ENCODE data around the gene XRCC3. TPM values are rescaled to one million over a fixed set of nuclear protein-coding genes. Genes with fewer than 3 reads are reported as not detected.

XRCC3 gene
- total RNA-seq, 4 donors from 2014 or later, result 4.0 to 10.7 (median 6.2) TPM

DNA sequence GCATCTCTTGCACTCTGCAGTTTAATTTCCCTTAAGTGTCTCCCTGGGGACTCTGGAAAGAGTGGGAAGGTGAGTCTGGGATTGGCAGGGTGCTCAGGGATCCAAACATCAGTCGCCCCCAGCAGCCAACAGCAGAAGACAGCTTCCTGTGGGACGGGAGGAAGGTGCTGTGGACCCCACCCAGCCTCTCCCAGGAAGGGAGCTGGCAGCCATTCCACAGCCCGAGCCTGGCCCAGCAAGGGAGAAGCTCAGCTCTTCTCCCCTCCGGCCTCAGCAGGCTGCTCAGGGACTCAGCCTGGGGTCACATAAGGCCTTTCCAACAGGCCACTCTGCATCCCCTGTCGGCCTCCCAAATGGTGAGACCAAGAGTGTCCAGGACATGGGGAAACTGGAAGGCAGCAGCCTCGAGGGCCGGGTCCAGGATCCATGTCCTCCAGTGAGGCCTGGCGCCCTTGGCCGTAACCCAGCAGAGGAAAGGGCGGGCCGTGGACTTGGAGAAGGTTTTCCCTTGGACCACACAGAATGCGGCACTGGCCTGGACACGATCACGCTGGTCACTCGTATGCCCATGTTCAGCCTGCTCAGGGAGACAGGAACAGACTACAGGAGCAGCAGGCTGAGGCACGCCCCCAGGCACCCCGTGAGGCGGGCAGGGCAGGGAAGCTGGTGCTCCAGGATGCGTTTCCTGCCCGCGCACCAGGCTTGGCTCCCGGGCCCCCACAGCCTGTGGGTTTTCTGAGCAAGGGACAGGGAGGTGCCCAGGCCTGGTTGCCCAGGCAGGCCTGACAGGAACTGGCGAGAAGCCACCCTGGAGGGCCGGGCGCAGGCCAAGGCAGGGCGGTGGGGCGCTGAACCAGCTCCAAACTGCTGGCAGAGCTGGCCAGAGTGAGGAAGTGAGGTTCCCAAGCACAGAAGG lies 3.5 kb downstream of the XRCC3 start:
- no peaks in the 10 kb centered on the region for H3K9me3 ChIP-seq
- H3K36me3 ChIP-seq, result peaks cover 0 to 34% (median 4%) of the 10 kb centered on the region in 3 donors
- no peaks in the 10 kb centered on the region for H3K27me3 ChIP-seq
- no peak overlapping the region for H3K4me3 ChIP-seq
- peak overlapping the region in 3 of 4 donors; percentile 32 to 70 (median 38) for H3K27ac ChIP-seq
- peaks cover 0 to 49% (median 10%) of the 10 kb centered on the region in 4 donors for H3K4me1 ChIP-seq
- no peak for TF ChIP-seq EP300 (IDR thresholded peaks at IDR 0.05)
- no peak for TF ChIP-seq POLR2A (IDR thresholded peaks at IDR 0.05)
- WGBS, 2 donors, result 48 to 49% methylated on average over 14 to 19 of the region's 27 CpGs
- no peak for DNase-seq (ENCODE audit: low spot score in 2 of 2)

DNA sequence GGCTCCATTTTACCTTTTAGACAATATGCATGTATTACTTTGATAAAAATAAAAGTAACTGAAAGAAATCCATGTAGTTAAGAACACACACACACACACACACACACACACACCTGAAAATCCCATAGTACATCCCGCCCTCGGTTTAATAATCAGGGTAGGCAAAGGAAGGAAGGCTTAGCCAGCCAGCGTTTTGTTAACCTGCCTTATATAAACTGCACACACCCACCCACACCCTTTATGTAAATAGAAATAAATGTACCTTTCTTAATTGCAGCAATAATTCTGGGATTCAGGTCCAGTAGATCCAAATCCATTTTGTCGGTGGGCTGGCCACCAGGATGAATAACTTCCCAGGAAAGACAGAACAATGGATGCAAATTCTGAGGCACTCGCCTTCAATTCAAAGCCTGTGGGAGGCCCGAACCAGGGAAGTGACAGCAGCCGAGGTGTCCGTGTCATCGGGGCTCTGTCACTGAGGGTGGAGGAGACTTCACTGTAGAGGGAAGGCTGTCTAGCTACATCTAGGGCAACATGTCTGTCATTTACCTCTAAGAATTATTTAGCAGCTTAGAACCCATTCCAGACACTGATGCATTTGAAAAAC lies 4.4 kb downstream of the XRCC3 start:
- 57 to 70% methylated on average over 9 of the region's 9 CpGs for WGBS, 2 donors

GRCh38 chr14:103709814-103710213 lies 5.4 kb downstream of the XRCC3 start:
- no peak for DNase-seq (ENCODE audit: low spot score in 2 of 2)
- no peak for TF ChIP-seq POLR2A (IDR thresholded peaks at IDR 0.05)
- peaks cover 0 to 46% (median 7%) of the 10 kb centered on the region in 4 donors for H3K4me1 ChIP-seq
- H3K27me3 ChIP-seq, result no peaks in the 10 kb centered on the region
- H3K36me3 ChIP-seq, result peaks cover 0 to 54% (median 4%) of the 10 kb centered on the region in 3 donors
- H3K4me3 ChIP-seq, result no peak overlapping the region
- 90 to 91% methylated on average over 13 to 15 of the region's 15 CpGs for WGBS, 2 donors
- H3K9me3 ChIP-seq, result no peaks in the 10 kb centered on the region
- H3K27ac ChIP-seq, result no peak overlapping the region

More for the DNA sequence above, 4.4 kb downstream of the XRCC3 start:
- H3K27me3 ChIP-seq, result no peaks in the 10 kb centered on the region
- DNase-seq (ENCODE audit: low spot score in 2 of 2), result no peak
- peaks cover 0 to 43% (median 4%) of the 10 kb centered on the region in 3 donors for H3K36me3 ChIP-seq
- no peak overlapping the region for H3K4me3 ChIP-seq
- H3K27ac ChIP-seq, result peak overlapping the region in 1 of 4 donors; percentile 70
- H3K9me3 ChIP-seq, result no peaks in the 10 kb centered on the region
- peaks cover 0 to 49% (median 8%) of the 10 kb centered on the region in 4 donors for H3K4me1 ChIP-seq
- no peak for TF ChIP-seq CTCF (IDR thresholded peaks at IDR 0.05)
- TF ChIP-seq EP300 (IDR thresholded peaks at IDR 0.05), result no peak

- WGBS, 2 donors, result 62 to 64% methylated on average over 18 of the region's 18 CpGs
These were observed 6.5 kb downstream of the XRCC3 start for GRCh38 chr14:103708750-103709187.

DNA sequence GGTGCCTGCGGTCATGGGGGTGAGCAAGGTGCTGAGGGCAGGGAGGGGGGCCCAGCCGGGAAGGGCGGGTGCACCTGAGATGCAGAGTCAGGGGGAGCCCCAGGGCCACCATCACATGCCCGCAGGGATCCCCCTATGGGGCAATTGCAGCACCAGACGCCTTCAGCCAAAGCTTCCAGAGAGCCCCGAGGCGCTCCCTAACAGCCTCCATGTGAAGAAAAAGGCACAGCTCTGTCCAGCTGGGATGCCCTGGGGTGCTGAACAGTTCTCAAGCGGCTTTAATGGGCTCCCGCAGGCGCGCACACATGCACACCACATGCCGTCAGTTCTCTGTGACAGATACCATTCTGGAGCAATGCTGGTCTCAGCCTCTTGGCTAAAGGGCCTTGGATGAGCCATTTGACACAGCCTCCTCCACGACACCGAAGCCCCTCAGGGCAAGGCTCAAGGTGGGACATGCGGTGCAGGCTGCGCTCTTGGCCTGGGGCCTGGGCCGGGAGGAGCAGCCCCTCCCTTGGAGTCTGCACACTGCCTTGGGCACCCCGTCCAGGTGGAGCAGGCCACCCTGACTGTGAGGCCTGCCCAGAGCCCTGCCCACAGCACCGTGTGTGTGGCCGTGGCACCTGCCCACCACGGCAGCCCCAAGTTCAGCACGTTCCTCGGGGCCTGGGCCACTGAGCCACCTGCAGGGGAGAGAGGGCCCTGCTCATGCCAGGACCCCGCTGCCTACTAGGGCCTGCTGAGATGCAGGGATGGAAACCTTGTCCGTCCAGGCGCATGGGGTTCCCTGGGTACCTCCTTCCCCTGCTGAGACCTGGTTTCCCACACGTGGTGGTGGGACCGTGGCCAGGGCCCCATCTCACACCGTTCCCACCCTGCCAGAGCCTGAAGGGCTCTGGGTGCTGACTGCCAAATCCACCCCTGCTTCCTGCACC lies 7.7 kb downstream of the XRCC3 start:
- no peak for DNase-seq (ENCODE audit: low spot score in 2 of 2)
- H3K4me3 ChIP-seq, result no peak overlapping the region
- no peak for TF ChIP-seq POLR2A (IDR thresholded peaks at IDR 0.05)
- TF ChIP-seq CTCF (IDR thresholded peaks at IDR 0.05), result no peak
- no peak for TF ChIP-seq EP300 (IDR thresholded peaks at IDR 0.05)
- no peaks in the 10 kb centered on the region for H3K9me3 ChIP-seq
- no peaks in the 10 kb centered on the region for H3K27me3 ChIP-seq
- peaks cover 0 to 76% (median 4%) of the 10 kb centered on the region in 3 donors for H3K36me3 ChIP-seq
- WGBS, 2 donors, result 81 to 85% methylated on average over 14 to 26 of the region's 29 CpGs
- H3K27ac ChIP-seq, result no peak overlapping the region
- H3K4me1 ChIP-seq, result peaks cover 0 to 42% (median 2%) of the 10 kb centered on the region in 4 donors

More at GRCh38 chr14:103708750-103709187, 6.5 kb downstream of the XRCC3 start:
- DNase-seq (ENCODE audit: low spot score in 2 of 2), result no peak
- TF ChIP-seq POLR2A (IDR thresholded peaks at IDR 0.05), result no peak
- TF ChIP-seq CTCF (IDR thresholded peaks at IDR 0.05), result no peak
- TF ChIP-seq EP300 (IDR thresholded peaks at IDR 0.05), result no peak
- Histone ChIP-seq H3K27me3 (no peaks in the 10 kb centered on the region), H3K36me3 (peaks cover 0 to 64% (median 4%) of the 10 kb centered on the region in 3 donors), H3K9me3 (no peaks in the 10 kb centered on the region), H3K4me1 (peaks cover 0 to 40% (median 2%) of the 10 kb centered on the region in 4 donors), H3K4me3 (no peak overlapping the region), H3K27ac (peak overlapping the region in 2 of 4 donors; percentile 17 to 50)
